Measurements from ENCODE around the gene EVL.

EVL gene

GRCh38 chr14:100051543-100051942 lies 13.7 kb upstream of the EVL start:
- Histone ChIP-seq H3K27me3 (no peaks in the 10 kb centered on the region), H3K4me3 (no peak overlapping the region), H3K4me2 (no peak overlapping the region), H3K4me1 (peaks cover 10% of the 10 kb centered on the region), H3K27ac (no peak overlapping the region), H3K36me3 (0 out of 2 replicates have a peak, but pooled peaks cover 5% of the 10 kb centered on the region), H4K20me1 (peaks cover 82% of the 10 kb centered on the region), H3K9ac (no peak overlapping the region), H3K9me3 (no peaks in the 10 kb centered on the region)
- TF ChIP-seq Cebpa-rat (IDR thresholded peaks at IDR 0.05): no peak

- Histone ChIP-seq H3K4me3 (no peak overlapping the region), H3K9ac (no peak overlapping the region), H3K27ac (no peak overlapping the region), H3K9me3 (no peaks in the 10 kb centered on the region), H4K20me1 (peaks cover 85% of the 10 kb centered on the region), H3K27me3 (no peaks in the 10 kb centered on the region), H3K4me2 (no peak overlapping the region), H3K4me1 (peaks cover 23% of the 10 kb centered on the region), H3K36me3 (0 out of 2 replicates have a peak, but pooled peaks cover 5% of the 10 kb centered on the region)
- TF ChIP-seq Cebpa-rat (IDR thresholded peaks at IDR 0.05): no peak
Observed at GRCh38 chr14:100052819-100053218, 12.4 kb upstream of the EVL start.

GRCh38 chr14:100054316-100055075 lies 10.7 kb upstream of the EVL start:
- H3K4me2 ChIP-seq: no peak overlapping the region
- TF ChIP-seq Cebpa-rat (IDR thresholded peaks at IDR 0.05): no peak
- peaks cover 27% of the 10 kb centered on the region for H3K4me1 ChIP-seq
- 0 out of 2 replicates have a peak, but pooled peaks cover 8% of the 10 kb centered on the region for H3K36me3 ChIP-seq
- H3K9me3 ChIP-seq: peaks cover 6% of the 10 kb centered on the region; the same call in 1 of the 2 replicates
- no peaks in the 10 kb centered on the region for H3K27me3 ChIP-seq
- no peak overlapping the region for H3K4me3 ChIP-seq
- H4K20me1 ChIP-seq: peaks cover 69% of the 10 kb centered on the region
- H3K27ac ChIP-seq: no peak overlapping the region
- H3K9ac ChIP-seq: no peak overlapping the region

DNA sequence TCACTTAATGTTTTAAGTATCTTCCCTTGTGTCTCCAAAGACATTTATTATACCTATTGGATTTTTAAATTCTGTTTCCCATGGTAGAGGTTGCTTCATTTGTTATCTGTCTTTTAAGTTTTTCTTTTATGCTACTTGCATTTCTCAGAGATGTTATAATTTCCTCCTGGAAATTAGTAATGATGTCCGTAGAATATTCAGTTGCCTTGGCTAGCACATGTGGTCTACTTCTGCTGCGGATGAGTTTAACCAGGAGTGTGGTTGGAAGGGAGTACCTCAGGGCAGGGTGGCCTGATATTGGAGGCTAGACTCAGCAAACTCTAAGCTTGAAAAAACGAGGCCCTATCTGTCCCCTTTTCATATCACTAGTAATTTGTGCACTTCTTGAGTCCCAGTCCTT lies 8.8 kb upstream of the EVL start:
- no peak overlapping the region for H3K9ac ChIP-seq
- H3K9me3 ChIP-seq: peaks cover 9% of the 10 kb centered on the region; the same call in 1 of the 2 replicates
- H3K4me1 ChIP-seq: peaks cover 27% of the 10 kb centered on the region
- H4K20me1 ChIP-seq: peaks cover 56% of the 10 kb centered on the region
- no peak for TF ChIP-seq Cebpa-rat (IDR thresholded peaks at IDR 0.05)
- peak overlapping the region; percentile 17; the same call in 1 of the 2 replicates for H3K4me2 ChIP-seq
- H3K27me3 ChIP-seq: no peaks in the 10 kb centered on the region
- 0 out of 2 replicates have a peak, but pooled peaks cover 10% of the 10 kb centered on the region for H3K36me3 ChIP-seq
- H3K4me3 ChIP-seq: no peak overlapping the region
- H3K27ac ChIP-seq: no peak overlapping the region

DNA sequence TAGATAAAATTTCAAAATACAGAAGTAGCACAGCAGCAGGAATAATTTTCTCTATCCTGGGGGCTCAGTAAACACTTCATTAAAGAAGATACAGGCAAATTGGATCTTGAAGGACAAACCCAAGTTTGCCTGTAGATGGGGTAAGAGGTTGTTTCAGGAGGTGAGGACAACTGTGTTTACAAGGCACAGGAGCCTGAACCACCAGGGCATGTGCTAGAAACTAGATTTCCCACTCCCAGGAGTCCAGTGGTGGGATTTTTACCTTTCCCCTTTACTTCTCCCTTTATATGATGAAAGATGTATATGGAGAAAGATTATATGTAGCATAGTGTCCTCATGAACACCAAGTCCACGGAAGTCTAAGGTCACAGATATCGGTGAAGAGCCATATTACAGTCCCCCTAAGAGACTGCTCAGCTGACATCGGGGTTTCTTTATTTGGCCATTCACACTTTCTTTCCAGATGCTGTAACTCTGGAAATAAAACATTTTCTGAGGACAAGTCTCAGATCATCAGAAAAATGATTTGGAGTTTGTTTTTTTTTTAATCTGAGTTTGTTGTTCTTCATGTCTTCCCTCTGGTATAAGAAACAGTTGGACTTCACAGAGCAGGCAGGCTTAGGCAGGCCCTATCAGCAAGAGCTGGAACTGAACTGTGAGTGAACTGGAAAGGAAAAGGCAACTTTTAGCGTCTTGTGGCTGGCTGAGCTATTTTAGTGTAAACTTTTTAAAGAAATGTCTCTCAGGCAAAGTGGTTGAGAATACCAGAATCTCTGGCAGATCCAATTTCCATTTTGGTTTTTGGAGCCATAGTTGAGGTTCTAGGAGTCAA lies 8.0 kb upstream of the EVL start:
- Histone ChIP-seq H3K9ac (no peak overlapping the region), H3K4me2 (peak overlapping the region; percentile 17; the same call in 1 of the 2 replicates)

DNA sequence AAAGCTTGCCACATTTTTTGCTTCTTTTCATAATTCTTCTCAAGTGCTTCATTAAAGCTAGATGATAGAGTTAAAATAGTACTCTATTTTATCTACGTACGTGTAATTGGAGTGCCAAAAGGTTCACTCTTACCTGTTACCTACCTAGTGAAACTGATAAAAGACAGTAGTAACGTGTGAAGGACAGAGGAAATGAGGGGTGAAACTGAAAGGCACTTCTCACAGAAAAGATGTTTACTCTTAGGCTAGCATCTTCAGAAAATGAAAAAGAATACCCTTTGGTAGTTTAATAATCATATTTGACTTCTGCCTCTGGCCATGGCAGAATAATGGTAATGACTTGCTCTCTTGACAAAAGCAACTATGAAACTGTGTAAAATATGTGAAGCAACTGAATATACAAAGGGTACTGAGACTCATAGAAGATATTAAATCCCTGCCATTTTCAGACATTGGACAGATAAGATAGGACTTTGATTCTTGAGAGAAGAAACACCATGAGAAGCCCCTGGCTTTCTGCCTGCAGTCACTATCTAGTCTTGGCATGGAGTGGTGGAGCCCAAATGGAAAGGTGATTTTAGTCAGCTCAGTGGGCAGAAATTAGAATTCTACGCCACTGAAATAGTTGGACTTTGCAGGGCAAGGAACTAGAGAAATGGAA lies 6.3 kb upstream of the EVL start:
- H4K20me1 ChIP-seq: peaks cover 39% of the 10 kb centered on the region
- no peaks in the 10 kb centered on the region for H3K27me3 ChIP-seq
- peaks cover 51% of the 10 kb centered on the region for H3K4me1 ChIP-seq
- H3K36me3 ChIP-seq: 0 out of 2 replicates have a peak, but pooled peaks cover 6% of the 10 kb centered on the region
- H3K4me2 ChIP-seq: no peak overlapping the region
- H3K9me3 ChIP-seq: peaks cover 9% of the 10 kb centered on the region; the same call in 1 of the 2 replicates
- no peak overlapping the region for H3K9ac ChIP-seq
- no peak for TF ChIP-seq Cebpa-rat (IDR thresholded peaks at IDR 0.05)
- H3K4me3 ChIP-seq: no peak overlapping the region
- H3K27ac ChIP-seq: no peak overlapping the region; the same call in 1 of the 2 replicates

More for the DNA sequence above, 8.0 kb upstream of the EVL start:
- H3K27me3 ChIP-seq: no peaks in the 10 kb centered on the region
- H3K36me3 ChIP-seq: 0 out of 2 replicates have a peak, but pooled peaks cover 10% of the 10 kb centered on the region
- no peak for TF ChIP-seq Cebpa-rat (IDR thresholded peaks at IDR 0.05)
- peak overlapping the region; percentile 24; the same call in 1 of the 2 replicates for H3K27ac ChIP-seq
- H3K4me1 ChIP-seq: peaks cover 34% of the 10 kb centered on the region
- H3K9me3 ChIP-seq: peaks cover 9% of the 10 kb centered on the region; the same call in 1 of the 2 replicates
- H4K20me1 ChIP-seq: peaks cover 49% of the 10 kb centered on the region
- H3K4me3 ChIP-seq: no peak overlapping the region

GRCh38 chr14:100059438-100059781 lies 5.8 kb upstream of the EVL start:
- H3K27ac ChIP-seq: no peak overlapping the region; the same call in 1 of the 2 replicates

GRCh38 chr14:100060760-100061159 lies 4.5 kb upstream of the EVL start:
- Histone ChIP-seq H3K36me3 (0 out of 2 replicates have a peak, but pooled peaks cover 6% of the 10 kb centered on the region), H3K27ac (no peak overlapping the region), H3K9ac (no peak overlapping the region), H3K4me2 (no peak overlapping the region), H3K4me3 (no peak overlapping the region), H4K20me1 (peaks cover 20% of the 10 kb centered on the region), H3K4me1 (peaks cover 67% of the 10 kb centered on the region), H3K9me3 (peaks cover 9% of the 10 kb centered on the region; the same call in 1 of the 2 replicates), H3K27me3 (no peaks in the 10 kb centered on the region)
- TF ChIP-seq Cebpa-rat (IDR thresholded peaks at IDR 0.05): no peak

More at GRCh38 chr14:100059438-100059781, 5.8 kb upstream of the EVL start:
- no peaks in the 10 kb centered on the region for H3K27me3 ChIP-seq
- peaks cover 9% of the 10 kb centered on the region; the same call in 1 of the 2 replicates for H3K9me3 ChIP-seq
- H3K4me3 ChIP-seq: no peak overlapping the region
- no peak overlapping the region for H3K9ac ChIP-seq
- H3K36me3 ChIP-seq: 0 out of 2 replicates have a peak, but pooled peaks cover 6% of the 10 kb centered on the region
- no peak for TF ChIP-seq Cebpa-rat (IDR thresholded peaks at IDR 0.05)
- H4K20me1 ChIP-seq: peaks cover 34% of the 10 kb centered on the region
- peaks cover 56% of the 10 kb centered on the region for H3K4me1 ChIP-seq
- H3K4me2 ChIP-seq: no peak overlapping the region

GRCh38 chr14:100062590-100062989 lies 2.6 kb upstream of the EVL start:
- Histone ChIP-seq H3K9me3 (peaks cover 9% of the 10 kb centered on the region; the same call in 1 of the 2 replicates), H3K4me3 (no peak overlapping the region), H3K36me3 (0 out of 2 replicates have a peak, but pooled peaks cover 6% of the 10 kb centered on the region), H4K20me1 (peaks cover 3% of the 10 kb centered on the region; the same call in 1 of the 2 replicates), H3K27ac (0 out of 2 replicates have a peak overlapping the region, but pooled peaks have one; percentile 2), H3K27me3 (no peaks in the 10 kb centered on the region), H3K4me2 (peak overlapping the region; percentile 92), H3K4me1 (peaks cover 67% of the 10 kb centered on the region), H3K9ac (no peak overlapping the region)
- no peak for TF ChIP-seq Cebpa-rat (IDR thresholded peaks at IDR 0.05)

Data from BLaER1 (cell line).